Measurements from ENCODE around the gene GPX2.
A peak's percentile ranks its signal among the peaks of the same experiment; 100 is the strongest.
"Not testable (repeated sequence)": the region's sequence is repeated elsewhere in the genome, so short reads cannot be mapped to it uniquely, and the experiment has no call there.

The GPX2 gene

DNA sequence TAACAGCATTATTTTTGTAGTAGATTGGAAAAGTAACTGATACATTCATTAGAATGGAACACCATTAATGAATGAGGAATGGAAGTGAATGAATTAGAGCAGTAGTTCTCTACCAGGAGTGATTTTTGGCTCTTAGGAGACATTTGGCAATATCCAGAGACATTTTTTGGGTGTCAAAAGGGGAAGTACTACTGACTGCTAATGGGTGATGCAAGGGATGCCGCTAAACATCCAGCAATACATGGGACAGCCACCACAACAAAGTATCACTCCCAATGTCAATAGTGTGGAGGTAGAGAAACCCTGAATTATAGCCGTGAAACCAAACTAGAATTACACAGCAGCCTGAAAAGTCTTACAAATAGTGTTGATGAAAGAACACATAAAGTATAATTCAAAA lies 26.7 kb downstream of the GPX2 start:
- DNase-seq (ENCODE audit: insufficient read length, low spot score) (no peak), FAIRE-seq (peak; percentile 87)

DNA sequence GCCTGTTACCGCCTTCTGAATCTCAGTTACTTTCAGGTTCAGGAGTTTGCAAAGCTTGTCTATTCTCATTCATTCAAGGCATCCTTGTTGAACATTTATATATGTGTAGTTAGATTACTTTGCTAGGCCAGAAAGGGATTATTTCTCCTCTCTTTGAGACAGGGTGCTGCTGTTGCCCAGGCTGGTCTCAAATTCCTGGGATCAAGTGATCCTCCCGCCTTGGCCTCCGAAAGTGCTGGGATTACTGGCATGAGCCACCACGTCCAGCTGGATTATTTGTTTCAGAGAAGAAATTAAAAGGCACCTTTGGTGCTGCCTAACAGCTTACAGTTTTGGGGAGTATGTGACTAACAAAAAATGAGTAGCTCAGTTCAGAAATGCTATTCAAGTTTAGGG lies 27.5 kb downstream of the GPX2 start:
- peak; percentile 92 for FAIRE-seq
- no peak for DNase-seq (ENCODE audit: insufficient read length, low spot score)

DNA sequence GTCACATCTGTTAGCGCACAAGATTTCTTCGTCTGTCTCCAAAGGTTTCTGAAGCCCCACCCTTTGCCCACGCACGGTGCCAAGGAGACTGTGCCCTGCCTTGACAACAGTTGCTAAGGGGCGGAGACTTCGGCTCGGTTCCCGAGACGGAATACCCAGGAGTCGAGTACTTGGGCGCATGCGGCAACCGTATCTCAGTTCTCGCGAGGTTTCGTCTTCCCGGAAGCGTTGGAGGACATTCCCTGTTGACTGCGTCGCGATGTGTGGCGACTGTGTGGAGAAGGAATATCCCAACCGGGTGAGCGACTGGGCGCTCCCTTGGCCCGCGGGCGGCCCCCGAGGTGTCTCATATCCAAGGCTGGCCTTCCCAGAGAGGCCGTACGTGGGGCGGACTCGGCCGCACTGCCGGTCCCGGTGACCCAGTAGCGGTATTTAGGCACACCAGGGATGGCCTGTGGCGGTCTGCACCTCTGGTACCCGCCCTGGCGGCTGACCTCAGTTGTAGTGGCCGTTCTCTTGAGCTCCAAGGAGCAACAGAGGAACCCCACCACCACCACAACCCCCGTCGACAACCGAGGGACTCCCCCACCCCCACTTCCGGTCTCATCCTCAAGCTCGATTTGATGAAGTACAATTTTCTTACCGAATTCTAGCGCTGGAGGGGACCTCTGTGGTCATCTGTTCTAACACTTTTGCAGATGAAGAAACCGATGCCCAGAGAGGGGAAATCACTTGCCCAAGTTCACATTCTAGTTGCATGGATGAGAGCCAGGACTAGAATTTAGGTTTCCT lies 28.1 kb downstream of the GPX2 start, which contains the start of gene CHURC1:
CHURC1 (plus strand) TSS at position 219 of the 792 bp plus-strand sequence; CDS start at position 260, 41 bp downstream.
- peak; percentile 100 for FAIRE-seq
- peak; percentile 100 for DNase-seq (ENCODE audit: insufficient read length, low spot score)

DNA sequence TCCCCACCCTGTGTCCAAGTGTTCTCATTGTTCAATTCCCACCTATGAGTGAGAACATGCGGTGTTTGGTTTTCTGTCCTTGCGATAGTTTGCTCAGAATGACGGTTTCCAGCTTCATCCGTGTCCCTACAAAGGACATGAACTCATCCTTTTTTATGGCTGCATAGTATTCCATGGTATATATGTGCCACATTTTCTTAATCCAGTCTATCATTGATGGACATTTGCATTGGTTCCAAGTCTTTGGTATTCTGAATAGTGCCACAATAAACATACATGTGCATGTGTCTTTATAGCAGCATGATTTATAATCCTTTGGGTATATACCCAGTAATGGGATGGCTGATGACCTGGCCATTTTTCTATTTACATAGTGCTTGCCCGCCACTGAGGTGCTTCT lies 29.1 kb downstream of the GPX2 start:
- not testable (repeated sequence) for FAIRE-seq; DNase-seq (ENCODE audit: insufficient read length, low spot score)

DNA sequence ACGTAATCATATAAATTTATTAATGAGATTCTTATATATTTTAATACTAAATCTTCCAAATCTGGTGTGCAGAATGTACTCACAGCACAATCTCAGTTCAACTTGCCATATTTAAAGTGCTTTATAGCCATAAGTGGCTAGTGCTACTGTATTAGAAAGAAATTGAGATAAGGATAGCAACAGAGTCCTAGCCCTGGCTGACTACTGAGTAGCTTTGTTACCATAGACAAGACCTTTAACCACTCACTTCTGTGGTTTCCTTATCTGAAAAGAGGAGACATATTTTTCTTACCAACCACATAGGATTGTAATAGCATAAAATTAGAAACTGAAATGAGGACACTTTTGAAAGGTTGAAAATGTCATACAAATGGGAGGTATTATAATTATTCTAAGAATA lies 30.3 kb downstream of the GPX2 start:
- DNase-seq (ENCODE audit: insufficient read length, low spot score) (no peak), FAIRE-seq (peak; percentile 69)

DNA sequence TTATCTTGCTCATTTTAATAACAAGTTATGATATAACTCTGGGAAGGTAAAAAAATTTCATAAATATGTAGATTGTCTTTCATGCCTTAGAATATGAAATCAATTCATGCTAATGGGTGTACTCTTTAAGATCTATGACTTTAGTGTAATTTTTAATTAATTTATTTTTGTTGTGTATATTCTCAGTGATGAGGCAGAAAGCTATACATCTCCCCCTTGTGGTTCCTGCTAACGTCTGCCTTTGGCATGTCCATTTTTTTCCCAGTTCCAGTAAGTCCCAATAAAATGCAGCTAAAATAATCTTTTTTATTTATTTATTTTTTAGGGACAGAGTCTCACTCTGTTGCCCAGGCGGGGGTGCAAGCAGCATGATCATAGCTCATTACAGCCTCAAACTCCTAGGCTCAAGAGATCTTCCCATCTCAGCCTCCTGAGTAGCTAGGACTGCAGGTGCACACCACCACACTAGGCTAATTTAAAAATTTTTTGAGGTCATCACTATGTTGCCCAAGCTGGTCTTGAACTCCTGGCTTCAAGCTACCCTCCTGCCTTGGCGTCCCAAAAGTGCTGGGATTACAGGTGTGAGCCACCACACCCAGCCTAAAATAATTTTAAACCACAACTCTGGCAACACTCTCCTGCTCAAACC lies 31.6 kb downstream of the GPX2 start:
- peak; percentile 69 for DNase-seq (ENCODE audit: insufficient read length, low spot score)
- peak; percentile 44 for FAIRE-seq

DNA sequence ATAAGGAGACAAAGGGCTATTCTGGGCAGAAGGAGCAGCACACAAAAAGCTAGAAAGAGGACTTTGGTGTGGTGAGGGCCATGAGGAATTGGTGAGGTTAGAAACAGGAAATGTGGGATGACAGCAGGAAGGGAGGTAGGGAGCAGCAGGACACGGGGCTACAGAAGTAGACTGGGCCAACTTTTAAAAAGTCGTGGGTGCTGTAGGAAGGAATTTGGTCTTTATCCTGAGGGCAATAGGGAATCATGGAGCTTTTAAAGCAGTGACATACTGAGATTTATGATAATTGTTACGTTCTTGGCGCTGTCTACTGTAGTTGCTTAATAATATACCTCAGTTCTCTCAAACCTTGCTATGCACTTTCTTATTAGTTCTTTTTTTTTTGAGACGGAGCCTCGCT lies 36.5 kb downstream of the GPX2 start:
- FAIRE-seq (peak; percentile 96), DNase-seq (ENCODE audit: insufficient read length, low spot score) (no peak)

DNA sequence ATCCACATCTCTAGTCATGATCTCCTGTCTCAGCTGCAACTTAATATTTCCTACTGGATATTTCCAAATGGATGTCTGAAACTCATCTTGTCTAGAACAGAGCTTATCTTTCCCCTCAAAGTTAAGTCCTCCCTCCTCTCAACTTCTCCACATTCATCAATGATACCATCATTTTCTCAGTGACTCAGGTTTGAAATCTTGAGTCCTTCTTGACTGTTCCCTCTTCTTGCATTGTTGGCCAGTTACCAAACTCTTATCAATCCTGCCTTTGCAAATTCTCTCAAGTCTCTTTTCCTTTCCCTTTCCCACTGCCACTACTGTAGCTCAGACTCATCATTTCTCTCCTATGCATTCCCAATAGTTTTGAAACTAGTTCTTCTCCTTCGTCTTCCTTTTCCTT lies 42.6 kb downstream of the GPX2 start:
- FAIRE-seq (peak; percentile 96), DNase-seq (ENCODE audit: insufficient read length, low spot score) (no peak)

DNA sequence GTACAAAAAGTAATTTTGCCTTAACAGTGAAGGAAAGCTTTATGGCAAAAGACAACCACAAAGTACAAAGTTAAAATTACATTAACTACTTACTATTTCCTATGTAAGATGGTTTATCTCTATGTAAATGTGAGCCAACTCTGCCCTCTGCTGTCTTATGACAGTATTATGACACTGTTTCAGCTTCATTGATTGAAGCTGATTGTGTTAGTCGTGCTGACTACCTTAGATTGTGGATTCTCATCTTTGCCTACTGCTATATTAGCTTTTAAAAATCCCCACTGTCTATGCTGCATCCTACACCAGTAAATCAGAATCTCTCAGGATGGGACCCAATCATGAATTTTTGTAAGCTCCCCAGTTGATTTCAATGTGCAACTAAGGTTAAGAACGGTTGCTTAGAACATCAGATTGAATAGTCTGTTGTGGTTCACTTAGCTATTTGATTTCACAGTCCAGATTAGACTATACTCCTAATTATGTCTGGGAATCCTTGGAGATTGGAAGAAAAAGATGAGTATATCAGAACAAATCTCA lies 50.6 kb downstream of the GPX2 start:
- FAIRE-seq (peak; percentile 99), DNase-seq (ENCODE audit: insufficient read length, low spot score) (peak; percentile 88)

DNA sequence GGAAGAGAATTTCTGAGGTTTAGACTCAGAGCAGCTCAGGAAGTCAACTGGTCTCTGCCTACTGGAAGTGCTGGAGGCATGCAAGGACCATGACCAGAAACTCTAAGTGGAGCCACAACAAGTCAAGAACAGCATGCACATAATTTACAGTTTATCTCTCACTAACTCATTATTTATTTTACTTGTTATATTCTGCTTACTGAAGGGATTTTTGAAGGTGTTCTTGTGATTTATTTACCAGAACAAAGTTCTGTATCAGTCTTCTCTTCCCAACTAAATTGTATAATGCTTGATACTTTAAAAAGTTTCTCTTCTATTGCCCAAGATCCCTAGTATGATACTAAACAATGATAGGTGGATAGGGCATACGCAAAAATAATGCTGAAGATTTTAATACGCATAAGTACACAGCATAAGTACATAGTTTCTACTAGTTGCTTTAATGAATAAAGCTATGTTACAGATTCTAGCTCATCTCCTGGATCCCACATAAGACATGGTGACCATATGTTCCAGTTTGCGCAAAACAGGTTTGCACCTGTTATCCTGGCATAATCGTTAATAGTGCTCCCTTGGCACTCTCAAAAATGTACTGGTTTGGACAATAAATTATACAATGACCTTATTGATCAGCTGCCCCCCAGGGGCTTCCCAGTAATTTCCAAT lies 51.2 kb downstream of the GPX2 start:
- no peak for DNase-seq (ENCODE audit: insufficient read length, low spot score)
- FAIRE-seq = no peak

DNA sequence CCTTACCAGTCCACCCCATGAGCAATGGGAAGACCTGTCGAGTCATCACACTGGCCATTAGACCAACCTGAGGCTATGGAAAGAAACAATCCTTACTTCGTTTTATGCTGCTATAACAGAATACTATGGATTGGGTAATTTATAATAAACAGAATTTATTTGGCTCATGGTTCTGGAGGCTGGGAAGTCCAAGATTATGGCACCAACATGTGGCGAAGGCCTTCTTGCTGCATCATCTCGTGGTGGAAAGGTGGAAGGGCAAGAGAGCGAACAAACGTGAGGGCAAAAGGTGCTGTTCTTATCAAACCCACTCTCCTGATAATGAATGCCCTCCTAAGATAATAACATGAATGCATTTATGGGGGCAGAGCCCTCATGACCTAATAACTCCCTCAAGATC lies 53.2 kb downstream of the GPX2 start:
- no peak for DNase-seq (ENCODE audit: insufficient read length, low spot score)
- no peak for FAIRE-seq
